ENCODE data around the gene CSN1S1. TPM values are rescaled to one million over a fixed set of nuclear protein-coding genes. Genes with fewer than 3 reads are reported as not detected.

The CSN1S1 gene
- total RNA-seq, 3 donors from 2014 or later: not detected

DNA sequence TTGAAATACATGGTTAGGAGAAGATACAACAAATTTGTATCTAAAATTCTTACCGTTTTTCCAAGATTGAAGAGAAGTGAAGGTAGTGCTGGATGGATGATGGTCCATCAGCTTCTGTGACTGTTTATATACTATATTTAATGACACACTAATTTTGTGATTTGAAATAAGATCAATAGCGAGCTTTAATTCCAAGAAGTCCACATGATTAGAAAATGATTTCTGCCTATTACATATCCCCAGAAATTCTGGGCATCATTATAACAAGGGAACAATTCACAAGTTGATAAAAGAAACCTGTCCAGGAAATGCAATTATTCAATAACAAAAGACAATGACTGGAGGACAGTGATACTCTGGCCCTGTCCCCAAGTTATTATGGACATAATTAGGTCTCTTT lies 34.8 kb downstream of the CSN1S1 start, which contains the start of gene CSN2:
Gene CSN2, minus strand, starts transcription at position 101 of the 400 bp plus-strand sequence. CDS start 4,733 bp downstream, outside the sequence.
- no peak for DNase-seq
- Histone ChIP-seq H3K36me3 (ENCODE audit: low read depth) (no peaks in the 10 kb centered on the region), H3K9me3 (no peaks in the 10 kb centered on the region), H3K4me1 (ENCODE audit: low read depth) (no peaks in the 10 kb centered on the region), H3K4me3 (no peak within 1 kb of the TSS)
- intact Hi-C loops (cut with DNase I, micrococcal nuclease): no loop called here
- no peak for ATAC-seq
- no peak for TF ChIP-seq CTCF (IDR thresholded peaks at IDR 0.05)

DNA sequence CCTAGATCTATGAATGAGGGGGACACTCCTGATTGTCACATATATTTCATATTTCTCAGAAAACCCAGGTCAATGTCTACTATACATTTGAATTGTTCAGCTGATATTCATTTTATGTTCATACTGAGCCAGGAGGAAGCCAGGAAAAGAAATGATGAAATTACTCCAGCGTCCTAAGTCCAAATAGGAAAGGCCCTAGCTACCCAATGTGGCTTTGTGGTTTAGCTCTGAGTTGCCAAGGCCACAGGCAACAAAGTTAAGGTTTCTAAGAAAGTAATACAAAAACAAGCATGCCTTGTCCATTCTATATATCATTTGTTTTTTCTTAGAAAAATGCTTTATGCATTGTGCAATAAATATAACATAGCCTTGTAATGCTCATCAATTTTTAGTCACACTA lies 39.2 kb downstream of the CSN1S1 start:
- no peak for ATAC-seq
- Histone ChIP-seq H3K36me3 (ENCODE audit: low read depth) (no peaks in the 10 kb centered on the region), H3K4me3 (no peak overlapping the region), H3K4me1 (ENCODE audit: low read depth) (no peaks in the 10 kb centered on the region), H3K9me3 (no peaks in the 10 kb centered on the region)
- intact Hi-C loops (cut with DNase I, micrococcal nuclease): no loop called here
- DNase-seq: no peak
- no peak for TF ChIP-seq CTCF (IDR thresholded peaks at IDR 0.05)

GRCh38 chr4:69974631-69975030 lies 43.8 kb downstream of the CSN1S1 start:
- Histone ChIP-seq H3K36me3 (ENCODE audit: low read depth) (no peaks in the 10 kb centered on the region), H3K4me1 (ENCODE audit: low read depth) (no peaks in the 10 kb centered on the region), H3K4me3 (no peak overlapping the region), H3K9me3 (no peaks in the 10 kb centered on the region)
- DNase-seq: no peak
- intact Hi-C loops (cut with DNase I, micrococcal nuclease): no loop called here
- no peak for TF ChIP-seq CTCF (IDR thresholded peaks at IDR 0.05)
- no peak for ATAC-seq

DNA sequence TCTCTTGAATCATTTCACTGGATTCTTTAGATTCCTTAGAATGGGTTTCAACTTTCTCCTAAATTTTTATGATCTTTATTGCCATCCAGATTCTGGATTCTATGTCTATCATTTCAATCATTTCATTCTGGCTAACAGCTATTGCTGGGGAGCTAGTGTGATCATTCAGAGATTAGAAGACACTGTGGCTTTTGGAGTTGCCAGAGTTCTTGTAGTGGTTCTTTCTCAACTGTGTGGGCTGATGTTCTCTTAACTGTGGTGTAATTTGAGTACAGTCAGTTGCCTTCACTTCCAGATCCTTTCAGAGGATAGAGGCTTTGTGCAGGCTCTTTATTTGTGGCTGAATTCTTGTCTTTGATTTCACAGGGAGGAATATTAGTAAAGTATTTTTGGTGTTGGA lies 46.7 kb downstream of the CSN1S1 start:
- no peak for ATAC-seq
- no peak for TF ChIP-seq CTCF (IDR thresholded peaks at IDR 0.05)
- Histone ChIP-seq H3K4me3 (no peak overlapping the region), H3K4me1 (ENCODE audit: low read depth) (no peaks in the 10 kb centered on the region), H3K9me3 (no peaks in the 10 kb centered on the region), H3K36me3 (ENCODE audit: low read depth) (no peaks in the 10 kb centered on the region)
- no peak for DNase-seq
- intact Hi-C loops (cut with DNase I, micrococcal nuclease): no loop called here

DNA sequence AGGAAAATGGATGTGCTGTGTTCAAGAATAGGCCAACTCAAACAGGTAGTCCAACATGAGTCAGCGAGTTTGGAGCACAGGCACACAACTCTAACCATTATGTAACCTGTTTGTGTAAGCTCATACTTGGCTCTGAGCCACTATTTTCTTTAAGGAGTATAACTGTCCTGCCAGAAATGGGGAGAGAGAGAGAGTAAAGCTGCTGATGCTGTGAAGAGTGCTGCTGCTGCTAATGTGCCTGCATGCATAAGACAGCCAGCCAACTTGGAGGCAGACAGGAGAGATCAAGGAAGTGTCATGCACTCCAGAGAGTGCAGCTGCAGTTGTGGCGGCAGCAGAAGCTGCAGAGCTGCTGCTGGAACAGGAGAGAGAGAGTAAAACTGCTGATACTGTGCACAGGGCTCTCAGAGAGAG lies 53.2 kb downstream of the CSN1S1 start:
- intact Hi-C loops (cut with DNase I, micrococcal nuclease): no loop called here
- Histone ChIP-seq H3K4me3 (no peak overlapping the region), H3K4me1 (ENCODE audit: low read depth) (no peaks in the 10 kb centered on the region), H3K9me3 (no peaks in the 10 kb centered on the region), H3K36me3 (ENCODE audit: low read depth) (no peaks in the 10 kb centered on the region)
- peak; percentile 47 for ATAC-seq
- peak in 1 of 3 donors; percentile 4 for DNase-seq
- TF ChIP-seq CTCF (IDR thresholded peaks at IDR 0.05): no peak

- Histone ChIP-seq H3K9me3 (no peaks in the 10 kb centered on the region), H3K4me1 (ENCODE audit: low read depth) (no peaks in the 10 kb centered on the region), H3K36me3 (ENCODE audit: low read depth) (no peaks in the 10 kb centered on the region), H3K4me3 (no peak overlapping the region)
- DNase-seq (no peak), ATAC-seq (no peak)
- TF ChIP-seq CTCF (IDR thresholded peaks at IDR 0.05): no peak
- intact Hi-C loops (cut with DNase I, micrococcal nuclease): no loop called here
Observed at GRCh38 chr4:69986663-69987062, 55.8 kb downstream of the CSN1S1 start.
